ENCODE measurements around the gene UROC1. TPM values are rescaled to one million over a fixed set of nuclear protein-coding genes. Genes with fewer than 3 reads are reported as not detected.

Gene UROC1
- polyA plus RNA-seq, 1 of the 3 experiments (the other 2 are of a cell fraction): not detected

DNA sequence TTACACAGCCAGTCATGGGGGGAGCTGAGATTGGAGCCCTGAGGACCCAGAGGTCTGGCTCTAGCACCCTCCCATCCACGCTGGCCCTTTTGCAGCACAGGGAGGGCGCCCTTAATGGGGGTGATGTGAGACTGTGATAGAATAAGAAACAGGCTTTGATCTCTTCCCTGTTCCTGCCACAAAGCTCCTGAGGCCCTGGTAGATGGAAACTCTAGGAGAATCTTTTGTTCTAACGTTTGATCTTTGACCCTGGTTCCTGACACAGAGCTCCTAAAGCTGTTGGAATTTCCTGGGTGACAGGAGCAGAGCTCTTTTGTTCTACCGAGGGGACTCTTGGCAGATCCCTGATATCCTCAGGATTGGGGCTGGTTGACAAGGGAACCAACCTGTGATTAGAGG lies 1.2 kb upstream of the UROC1 start:
- H3K4me3 ChIP-seq (ENCODE audit: low read depth in 2 of 2, low read length in 1 of 2): no peak overlapping the region
- DNase-seq: no peak

DNA sequence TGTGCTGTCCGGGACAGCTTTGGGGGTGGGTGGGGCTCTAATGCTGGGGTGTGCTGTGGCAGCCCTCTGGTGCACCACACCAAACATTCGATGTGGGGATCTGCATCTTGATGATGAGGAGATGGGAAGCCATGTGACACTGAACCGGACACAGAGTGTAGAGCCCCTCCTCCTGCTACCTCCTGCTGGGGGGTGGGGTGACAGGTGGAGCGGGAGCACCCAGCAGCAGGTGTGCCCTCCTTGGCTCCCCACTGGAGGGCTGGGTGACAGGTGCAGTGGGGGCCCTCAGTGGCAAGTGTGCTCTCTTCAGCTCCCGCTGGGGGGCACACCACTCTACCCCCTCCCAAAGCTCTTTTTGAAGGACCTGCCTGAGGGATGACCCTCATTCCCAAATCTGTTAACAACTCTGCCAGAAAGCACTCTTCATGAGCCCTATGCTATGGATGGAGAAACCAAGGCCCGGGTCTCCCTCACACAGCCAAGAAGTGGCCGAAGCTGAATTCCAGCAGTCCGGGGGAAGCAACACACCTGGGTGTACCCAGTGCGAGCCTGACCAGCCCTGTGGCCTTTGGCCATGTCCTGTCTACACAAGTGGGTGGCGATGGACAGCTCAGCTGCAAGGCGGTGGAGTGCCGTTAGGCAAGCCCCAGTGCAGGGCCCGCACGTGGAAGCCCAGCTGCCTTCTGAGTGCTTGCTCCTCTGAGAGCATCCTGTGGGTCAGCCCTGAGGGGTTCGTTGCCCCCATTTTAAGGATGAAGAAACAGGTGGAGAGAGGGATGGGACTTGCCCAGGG lies 609 bp upstream of the UROC1 start:
- no peaks in the 10 kb centered on the region for H4K20me1 ChIP-seq (ENCODE audit: insufficient read depth)
- H3K36me3 ChIP-seq (replicated peaks in 1 of 2; ENCODE audit: control insufficient read depth in 1 of 2, insufficient read depth in 2 of 2, low read length in 1 of 2): no peaks in the 10 kb centered on the region
- WGBS (ENCODE audit: low lambda C conversion rate): 65% methylated on average over 8 of the region's 15 CpGs
- H3K4me2 ChIP-seq: no peak overlapping the region
- CTCF ChIA-PET: interaction anchor here (1.1 to 1.5 kb wide), 4 partner anchors 8 to 1029 kb away, joined by 3 to 5 read pairs (median 4); no protein-coding TSS in a partner anchor
- no peaks in the 10 kb centered on the region for H3K9me3 ChIP-seq
- H2AFZ ChIP-seq (ENCODE audit: low read depth): no peak overlapping the region
- no peaks in the 10 kb centered on the region for H3K79me2 ChIP-seq (ENCODE audit: insufficient read depth)
- no peaks in the 10 kb centered on the region for H3F3A ChIP-seq (replicated peaks; ENCODE audit: insufficient read depth)
- peaks cover 0 to 10% of the 10 kb centered on the region in 2 experiments; a peak in 1 of 4 replicates for H3K4me1 ChIP-seq (ENCODE audit: control insufficient read depth in 1 of 2, insufficient read depth in 2 of 2, low read depth in 1 of 2, low read length in 1 of 2)
- no peaks in the 10 kb centered on the region; the same call in 1 of the 2 replicates for H3K27me3 ChIP-seq (ENCODE audit: insufficient read depth)
- no peak overlapping the region for H3K9ac ChIP-seq
- H3K27ac ChIP-seq (ENCODE audit: low read depth in 2 of 2, low read length in 1 of 2): no peak overlapping the region
- POLR2A ChIA-PET: no interaction called here
- no peak overlapping the region for H3K4me3 ChIP-seq (ENCODE audit: low read depth in 2 of 2, low read length in 1 of 2)
- H3K9me2 ChIP-seq: no peaks in the 10 kb centered on the region
- no peak for DNase-seq
- TF ChIP-seq MXI1 (IDR thresholded peaks at IDR 0.05; ENCODE audit: low read depth, low read length) (no peak), GATA2 (CRISPR knock-in tag; IDR thresholded peaks at IDR 0.05) (no peak), YY1 (IDR thresholded peaks at IDR 0.05; ENCODE audit: low read depth) (no peak), TCF12 (IDR thresholded peaks at IDR 0.05) (no peak), FOXM1 (IDR thresholded peaks at IDR 0.05; ENCODE audit: low read depth) (no peak), POLR2AphosphoS5 (IDR thresholded peaks at IDR 0.05; ENCODE audit: low read depth, low read length) (no peak), PBX3 (IDR thresholded peaks at IDR 0.05) (no peak), RAD21 (IDR thresholded peaks at IDR 0.05; ENCODE audit: low read length) (no peak), GABPA (IDR thresholded peaks at IDR 0.05; ENCODE audit: low read depth) (no peak), FOXJ3 (CRISPR knock-in tag; IDR thresholded peaks at IDR 0.05) (no peak), MEF2A (IDR thresholded peaks at IDR 0.05; ENCODE audit: borderline replicate concordance, low read depth) (no peak), USF2 (IDR thresholded peaks at IDR 0.05; ENCODE audit: borderline replicate concordance, low read depth, low read length) (no peak), JUND (IDR thresholded peaks at IDR 0.05) (no peak), USF1 (IDR thresholded peaks at IDR 0.05; ENCODE audit: borderline replicate concordance, low read depth) (no peak), NFIC (IDR thresholded peaks at IDR 0.05; ENCODE audit: borderline replicate concordance) (no peak), SIN3A (IDR thresholded peaks at IDR 0.05; ENCODE audit: borderline replicate concordance, low read depth, low read length) (no peak)
- TF ChIP-seq, protein P1, sequence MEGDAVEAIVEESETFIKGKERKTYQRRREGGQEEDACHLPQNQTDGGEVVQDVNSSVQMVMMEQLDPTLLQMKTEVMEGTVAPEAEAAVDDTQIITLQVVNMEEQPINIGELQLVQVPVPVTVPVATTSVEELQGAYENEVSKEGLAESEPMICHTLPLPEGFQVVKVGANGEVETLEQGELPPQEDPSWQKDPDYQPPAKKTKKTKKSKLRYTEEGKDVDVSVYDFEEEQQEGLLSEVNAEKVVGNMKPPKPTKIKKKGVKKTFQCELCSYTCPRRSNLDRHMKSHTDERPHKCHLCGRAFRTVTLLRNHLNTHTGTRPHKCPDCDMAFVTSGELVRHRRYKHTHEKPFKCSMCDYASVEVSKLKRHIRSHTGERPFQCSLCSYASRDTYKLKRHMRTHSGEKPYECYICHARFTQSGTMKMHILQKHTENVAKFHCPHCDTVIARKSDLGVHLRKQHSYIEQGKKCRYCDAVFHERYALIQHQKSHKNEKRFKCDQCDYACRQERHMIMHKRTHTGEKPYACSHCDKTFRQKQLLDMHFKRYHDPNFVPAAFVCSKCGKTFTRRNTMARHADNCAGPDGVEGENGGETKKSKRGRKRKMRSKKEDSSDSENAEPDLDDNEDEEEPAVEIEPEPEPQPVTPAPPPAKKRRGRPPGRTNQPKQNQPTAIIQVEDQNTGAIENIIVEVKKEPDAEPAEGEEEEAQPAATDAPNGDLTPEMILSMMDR (IDR thresholded peaks at IDR 0.05): no peak

More for the DNA sequence above, 1.2 kb upstream of the UROC1 start:
- Histone ChIP-seq H3K4me2 (no peak overlapping the region), H3K36me3 (replicated peaks in 1 of 2; ENCODE audit: control insufficient read depth in 1 of 2, insufficient read depth in 2 of 2, low read length in 1 of 2) (no peaks in the 10 kb centered on the region), H2AFZ (ENCODE audit: low read depth) (no peak overlapping the region), H3K79me2 (ENCODE audit: insufficient read depth) (no peaks in the 10 kb centered on the region), H3K9ac (no peak overlapping the region), H3K9me2 (no peaks in the 10 kb centered on the region), H3K4me1 (ENCODE audit: control insufficient read depth in 1 of 2, insufficient read depth in 2 of 2, low read depth in 1 of 2, low read length in 1 of 2) (peaks cover 0 to 11% of the 10 kb centered on the region in 2 experiments; a peak in 1 of 4 replicates), H3K27ac (ENCODE audit: low read depth in 2 of 2, low read length in 1 of 2) (no peak overlapping the region), H3F3A (replicated peaks; ENCODE audit: insufficient read depth) (no peaks in the 10 kb centered on the region), H3K27me3 (ENCODE audit: insufficient read depth) (no peaks in the 10 kb centered on the region; the same call in 1 of the 2 replicates), H4K20me1 (ENCODE audit: insufficient read depth) (no peaks in the 10 kb centered on the region), H3K9me3 (no peaks in the 10 kb centered on the region)
- ChIA-PET POLR2A (no interaction called here), CTCF (interaction anchor here (1.2 to 1.3 kb wide), 2 partner anchors 9 to 384 kb away, joined by 3 read pairs; no protein-coding TSS in a partner anchor)
- WGBS (ENCODE audit: low lambda C conversion rate): 38% methylated on average over 2 of the region's 4 CpGs
- TF ChIP-seq TCF12 (IDR thresholded peaks at IDR 0.05) (no peak), POLR2AphosphoS5 (IDR thresholded peaks at IDR 0.05; ENCODE audit: low read depth, low read length) (no peak), FOXM1 (IDR thresholded peaks at IDR 0.05; ENCODE audit: low read depth) (no peak), RCOR1 (IDR thresholded peaks at IDR 0.05; ENCODE audit: low read length) (no peak), FOSL2 (IDR thresholded peaks at IDR 0.05; ENCODE audit: borderline replicate concordance, low read depth) (no peak), RAD21 (IDR thresholded peaks at IDR 0.05; ENCODE audit: low read length) (no peak), YY1 (IDR thresholded peaks at IDR 0.05; ENCODE audit: low read depth) (no peak), EP300 (IDR thresholded peaks at IDR 0.05; ENCODE audit: borderline replicate concordance in 1 of 2, low read depth in 1 of 2, low read length in 1 of 2) (no peak), USF2 (IDR thresholded peaks at IDR 0.05; ENCODE audit: borderline replicate concordance, low read depth, low read length) (no peak)
- TF ChIP-seq, protein P2, sequence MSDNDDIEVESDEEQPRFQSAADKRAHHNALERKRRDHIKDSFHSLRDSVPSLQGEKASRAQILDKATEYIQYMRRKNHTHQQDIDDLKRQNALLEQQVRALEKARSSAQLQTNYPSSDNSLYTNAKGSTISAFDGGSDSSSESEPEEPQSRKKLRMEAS (IDR thresholded peaks at IDR 0.05; ENCODE audit: low read depth): no peak
